HepG2 (cell line): ENCODE measurements around the gene PLEKHN1. TPM values are rescaled to one million over a fixed set of nuclear protein-coding genes. Genes with fewer than 3 reads are reported as not detected.

Experiments
- AKNA ChIP-seq: sonication (generic); formaldehyde crosslinking; IDR thresholded peaks from 2 replicates; pipeline ENCODE4 v1.4.0; 2020; ENCODE audit warnings: missing genetic modification reagents, borderline replicate concordance
- ATF7-NPFF ChIP-seq: sonication (generic); formaldehyde crosslinking; IDR thresholded peaks from 2 replicates; pipeline ENCODE4 v1.8.1; 2023; ENCODE audit warnings: mild to moderate bottlenecking, low read depth, missing genetic modification reagents, moderate library complexity
- CEBPB ChIP-seq: IDR thresholded peaks from 2 replicates; pipeline ENCODE4 v1.6.1; 2011; ENCODE audit warnings: low read depth, low read length, improper control_type of control experiment, borderline replicate concordance
- E2F5 ChIP-seq: sonication (generic); formaldehyde crosslinking; conservative IDR thresholded peaks from 2 replicates; pipeline ENCODE4 v1.4.0; 2020; ENCODE audit warnings: missing genetic modification reagents
- EHMT2 ChIP-seq: fragments of 200-600 bp; sonication (generic); IDR thresholded peaks from 2 replicates; pipeline ENCODE4 v1.7.0; 2017; ENCODE audit warnings: antibody characterized with exemption, low read depth, low read length, borderline replicate concordance
- HINFP ChIP-seq: sonication (generic); formaldehyde crosslinking; IDR thresholded peaks from 2 replicates; pipeline ENCODE4 v1.4.0; 2020; ENCODE audit warnings: low read depth, mild to moderate bottlenecking, missing genetic modification reagents
- MAX ChIP-seq: IDR thresholded peaks from 2 replicates; pipeline ENCODE4 v1.6.1; 2012; ENCODE audit warnings: inconsistent platforms
- ZNF678 ChIP-seq: sonication (generic); formaldehyde crosslinking; IDR thresholded peaks from 2 replicates; pipeline ENCODE4 v1.4.0; 2020; ENCODE audit warnings: mild to moderate bottlenecking, missing genetic modification reagents
- ZNF768 ChIP-seq: sonication (generic); formaldehyde crosslinking; IDR thresholded peaks from 2 replicates; pipeline ENCODE4 v1.4.0; 2020; ENCODE audit warnings: missing genetic modification reagents
- ZSCAN21 ChIP-seq: sonication (generic); formaldehyde crosslinking; IDR thresholded peaks from 2 replicates; pipeline ENCODE4 v1.8.0; 2022; ENCODE audit warnings: mild to moderate bottlenecking, missing genetic modification reagents, moderate library complexity, borderline replicate concordance
- polyA plus RNA-seq, 8 experiments: library from polyadenylated mRNA; depleted of rRNA in 3 of 8; stranded (reverse) in 7 of 8; unstranded in 1 of 8; fragments of >200 nt; fragmentation: Illumina TruSeq in 4 of 8; extraction: Trizol in 4 of 8; gene quantifications; 2 replicates each; pipeline versions ENCODE4 v1.2.1 to v1.2.3, GENCODE V29; 2011 to 2016; ENCODE audit warnings: low read depth in 4 of 8, missing spikeins in 1 of 8, mixed read lengths in 1 of 8; ENCODE audit not compliant: insufficient read depth in 1 of 8
- total RNA-seq, 5 experiments: library from RNA; depleted of rRNA; stranded (reverse); fragments of >200 nt; fragmentation: Illumina TruSeq; extraction: Trizol; gene quantifications; 2 replicates each; pipeline ENCODE4 v1.2.3, GENCODE V29; 2016; ENCODE audit warnings: low read depth in 1 of 5
- TF ChIP-seq, protein P1 (sequence below), 2 experiments: sonication (generic) in 1 of 2; formaldehyde crosslinking in 1 of 2; IDR thresholded peaks; 2 replicates each; pipeline versions ENCODE4 v1.5.1 to v1.6.1; 2011 to 2020; ENCODE audit warnings: borderline replicate concordance in 1 of 2, low read depth in 1 of 2, low read length in 1 of 2, mild to moderate bottlenecking in 1 of 2, missing genetic modification reagents in 1 of 2, moderate library complexity in 1 of 2
- TF ChIP-seq, protein P2 (sequence below): sonication (generic); formaldehyde crosslinking; IDR thresholded peaks from 2 replicates; pipeline ENCODE4 v1.5.0; 2020; ENCODE audit warnings: missing genetic modification reagents
- TF ChIP-seq, protein P3 (sequence below): sonication (generic); formaldehyde crosslinking; IDR thresholded peaks from 2 replicates; pipeline ENCODE4 v1.4.0; 2020; ENCODE audit warnings: missing genetic modification reagents

PLEKHN1 gene
- total and polyA plus RNA-seq, 2 of the 13 experiments (the other 11 are each of a cell fraction or from before 2014, with no cell fraction given), result 0.42 to 0.58 TPM

DNA sequence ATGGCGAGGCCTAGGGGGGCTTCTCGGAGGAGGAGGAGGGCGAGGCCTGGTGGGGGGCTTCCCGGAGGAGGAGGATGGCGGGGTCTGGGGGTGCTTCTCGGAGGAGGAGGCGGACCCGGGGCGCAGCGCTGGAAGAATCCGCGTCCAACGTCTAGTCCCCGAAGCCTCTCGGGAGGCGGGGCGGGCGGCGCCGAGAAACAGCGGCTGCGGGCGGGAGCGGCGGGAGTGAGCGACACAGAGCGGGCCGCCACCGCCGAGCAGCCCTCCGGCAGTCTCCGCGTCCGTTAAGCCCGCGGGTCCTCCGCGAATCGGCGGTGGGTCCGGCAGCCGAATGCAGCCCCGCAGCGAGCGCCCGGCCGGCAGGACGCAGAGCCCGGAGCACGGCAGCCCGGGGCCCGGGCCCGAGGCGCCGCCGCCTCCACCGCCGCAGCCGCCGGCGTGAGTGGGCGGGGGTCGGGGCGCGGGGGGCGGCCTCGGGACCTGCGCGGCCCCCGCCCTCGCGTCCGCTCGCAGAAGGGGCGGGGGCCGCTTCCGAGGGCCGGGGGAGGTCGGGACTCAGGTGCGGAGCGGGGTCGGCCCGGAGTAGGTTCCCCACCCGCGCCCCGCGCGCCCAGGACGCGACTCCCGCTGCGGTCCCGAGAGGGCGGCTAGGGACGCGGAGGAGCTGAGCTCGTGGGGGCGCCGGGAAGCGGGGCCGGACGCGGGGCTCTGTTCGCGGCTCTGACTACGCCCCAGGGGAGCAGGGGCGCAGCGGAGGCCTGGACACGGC, 5.7 kb upstream of the PLEKHN1 start, which contains the start of gene KLHL17 (continued):
- TF ChIP-seq ATF7-NPFF (CRISPR knock-in tag) (peak; percentile 56; the same call in 1 of the 2 replicates), ZNF678 (CRISPR knock-in tag) (0 out of 2 replicates have a peak, but pooled peaks have one; percentile 44), E2F5 (0 out of 2 replicates have a peak, but pooled peaks have one; percentile 42), EHMT2 (no peak), CEBPB (no peak), AKNA (CRISPR knock-in tag) (no peak), HINFP (0 out of 2 replicates have a peak, but pooled peaks have one; percentile 53), ZNF768 (CRISPR knock-in tag) (peak; percentile 96), MAX (peak; percentile 58), ZSCAN21 (CRISPR knock-in tag) (peak; percentile 71; the same call in 1 of the 2 replicates)
- TF ChIP-seq, protein P1, sequence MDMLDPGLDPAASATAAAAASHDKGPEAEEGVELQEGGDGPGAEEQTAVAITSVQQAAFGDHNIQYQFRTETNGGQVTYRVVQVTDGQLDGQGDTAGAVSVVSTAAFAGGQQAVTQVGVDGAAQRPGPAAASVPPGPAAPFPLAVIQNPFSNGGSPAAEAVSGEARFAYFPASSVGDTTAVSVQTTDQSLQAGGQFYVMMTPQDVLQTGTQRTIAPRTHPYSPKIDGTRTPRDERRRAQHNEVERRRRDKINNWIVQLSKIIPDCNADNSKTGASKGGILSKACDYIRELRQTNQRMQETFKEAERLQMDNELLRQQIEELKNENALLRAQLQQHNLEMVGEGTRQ (IDR thresholded peaks at IDR 0.05; ENCODE audit: low read depth, low read length), result no peak
- TF ChIP-seq, protein P1 (CRISPR knock-in tag; IDR thresholded peaks at IDR 0.05; ENCODE audit: borderline replicate concordance), result no peak
- TF ChIP-seq, protein P2, sequence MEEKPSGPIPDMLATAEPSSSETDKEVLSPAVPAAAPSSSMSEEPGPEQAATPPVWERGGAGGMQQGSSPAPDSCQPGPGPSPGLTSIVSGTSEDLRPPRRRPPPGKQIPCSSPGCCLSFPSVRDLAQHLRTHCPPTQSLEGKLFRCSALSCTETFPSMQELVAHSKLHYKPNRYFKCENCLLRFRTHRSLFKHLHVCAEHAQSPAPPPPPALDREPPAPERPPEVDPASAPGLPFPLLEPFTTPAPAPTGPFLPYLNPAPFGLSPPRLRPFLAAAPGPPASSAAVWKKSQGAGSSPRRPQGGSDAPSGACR, result 0 out of 2 replicates have a peak, but pooled peaks have one; percentile 54
- TF ChIP-seq, protein P3, sequence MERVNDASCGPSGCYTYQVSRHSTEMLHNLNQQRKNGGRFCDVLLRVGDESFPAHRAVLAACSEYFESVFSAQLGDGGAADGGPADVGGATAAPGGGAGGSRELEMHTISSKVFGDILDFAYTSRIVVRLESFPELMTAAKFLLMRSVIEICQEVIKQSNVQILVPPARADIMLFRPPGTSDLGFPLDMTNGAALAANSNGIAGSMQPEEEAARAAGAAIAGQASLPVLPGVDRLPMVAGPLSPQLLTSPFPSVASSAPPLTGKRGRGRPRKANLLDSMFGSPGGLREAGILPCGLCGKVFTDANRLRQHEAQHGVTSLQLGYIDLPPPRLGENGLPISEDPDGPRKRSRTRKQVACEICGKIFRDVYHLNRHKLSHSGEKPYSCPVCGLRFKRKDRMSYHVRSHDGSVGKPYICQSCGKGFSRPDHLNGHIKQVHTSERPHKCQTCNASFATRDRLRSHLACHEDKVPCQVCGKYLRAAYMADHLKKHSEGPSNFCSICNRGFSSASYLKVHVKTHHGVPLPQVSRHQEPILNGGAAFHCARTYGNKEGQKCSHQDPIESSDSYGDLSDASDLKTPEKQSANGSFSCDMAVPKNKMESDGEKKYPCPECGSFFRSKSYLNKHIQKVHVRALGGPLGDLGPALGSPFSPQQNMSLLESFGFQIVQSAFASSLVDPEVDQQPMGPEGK (CRISPR knock-in tag), result peak; percentile 53; the same call in 1 of the 2 replicates
